PC-9 (cell line): Measurements from ENCODE around the gene FBXO47. TPM values are rescaled to one million over a fixed set of nuclear protein-coding genes. Genes with fewer than 3 reads are reported as not detected.
A peak's percentile ranks its signal among the peaks of the same experiment; 100 is the strongest.
"Not testable (repeated sequence)": the region's sequence is repeated elsewhere in the genome, so short reads cannot be mapped to it uniquely, and the experiment has no call there.

Experiments used
- BruUV-seq: library from RNA; stranded (reverse); fragments of 400-500 nt; replicated peaks from 2 replicates; lab custom pipeline; 2021; lab: Mats Ljungman, UMichigan
- CTCF ChIA-PET: fragments of 300-600 bp; sonication (Branson Sonifier 250); formaldehyde crosslinking; loops from one replicate; lab custom pipeline; 2022; ENCODE audit warnings: antibody characterized with exemption; lab: Charles Lee
- POLR2A ChIA-PET: fragments of 300-600 bp; sonication (Branson Sonifier 250); formaldehyde crosslinking; loops from one replicate; lab custom pipeline; 2022; ENCODE audit warnings: antibody characterized with exemption; ENCODE audit not compliant: unreplicated experiment; lab: Charles Lee
- DNase-seq, 2 experiments: peaks; one replicate each; pipeline versions ENCODE4 v3.0.0 to v3.0.0-alpha.2; 2015 to 2022; ENCODE audit warnings: mixed read lengths in 1 of 2
- H2AFZ ChIP-seq: fragments of 200-600 bp; sonication (generic); 2 replicates; pipeline ENCODE4 v1.8.1; 2017; ENCODE audit warnings: antibody characterized with exemption
- H3F3A ChIP-seq: fragments of 200-600 bp; sonication (generic); 2 replicates; pipeline ENCODE4 v1.8.1; 2017; ENCODE audit warnings: antibody characterized with exemption, mild to moderate bottlenecking, low read depth; ENCODE audit not compliant: insufficient read depth
- H3K27ac ChIP-seq: fragments of 200-600 bp; sonication (generic); 2 replicates; pipeline ENCODE4 v1.6.1; 2016; ENCODE audit warnings: mixed run types
- H3K27me3 ChIP-seq: fragments of 200-600 bp; sonication (generic); 2 replicates; pipeline ENCODE4 v1.6.1; 2016; ENCODE audit warnings: low read depth, mixed run types; ENCODE audit not compliant: insufficient read depth
- H3K36me3 ChIP-seq: fragments of 200-600 bp; sonication (generic); 2 replicates; pipeline ENCODE4 v1.6.1; 2016; ENCODE audit warnings: low read depth, mixed run types
- H3K4me1 ChIP-seq: fragments of 200-600 bp; sonication (generic); replicated peaks from 2 replicates; pipeline ENCODE4 v1.6.1; 2016; ENCODE audit warnings: mixed run types; ENCODE audit not compliant: insufficient read depth
- H3K4me2 ChIP-seq: fragments of 200-600 bp; sonication (generic); 2 replicates; pipeline ENCODE4 v1.6.1; 2017; ENCODE audit warnings: mixed run types
- H3K4me3 ChIP-seq: fragments of 200-600 bp; sonication (generic); 2 replicates; pipeline ENCODE4 v1.6.1; 2016; ENCODE audit warnings: mixed run types
- H3K79me2 ChIP-seq: fragments of 200-600 bp; sonication (generic); 2 replicates; pipeline ENCODE4 v1.6.1; 2017; ENCODE audit warnings: low read depth, mixed run types
- H3K9me2 ChIP-seq: fragments of 200-600 bp; sonication (generic); 2 replicates; pipeline ENCODE4 v1.8.1; 2017; ENCODE audit warnings: mild to moderate bottlenecking; ENCODE audit not compliant: insufficient read depth
- H3K9me3 ChIP-seq: fragments of 200-600 bp; sonication (generic); 2 replicates; pipeline ENCODE4 v1.8.1; 2016; ENCODE audit warnings: low read depth; ENCODE audit not compliant: insufficient read depth
- H4K20me1 ChIP-seq: fragments of 200-600 bp; sonication (generic); 2 replicates; pipeline ENCODE4 v1.8.1; 2017; ENCODE audit not compliant: insufficient read depth
- CTCF ChIP-seq: fragments of 200-600 bp; sonication (generic); conservative IDR thresholded peaks from 2 replicates; pipeline ENCODE4 v1.6.1; 2017; ENCODE audit warnings: mixed run types, antibody characterized with exemption, mild to moderate bottlenecking, moderate library complexity
- EZH2 ChIP-seq: fragments of 200-600 bp; sonication (generic); IDR thresholded peaks from 2 replicates; pipeline ENCODE4 v1.8.0; 2017; ENCODE audit warnings: antibody characterized with exemption, low read depth
- intact Hi-C: fragments of 100-400 bp; cut with micrococcal nuclease; formaldehyde crosslinking; loops from one replicate; pipeline ENCODE4 v1.10.0; 2022; ENCODE audit not compliant: unreplicated experiment
- total RNA-seq: library from RNA; stranded (reverse); gene quantifications from 2 replicates; pipeline ENCODE4 v1.2.3, GENCODE V29; 2021

Gene FBXO47
- total RNA-seq, 1 experiment from 2014 or later: not detected

- Histone ChIP-seq H3K4me2 (no peak overlapping the region), H3K9me3 (no peaks in the 10 kb centered on the region), H3K27me3 (no peaks in the 10 kb centered on the region), H3K36me3 (no peaks in the 10 kb centered on the region), H3K4me3 (no peak overlapping the region), H3F3A (0 out of 2 replicates have a peak, but pooled peaks cover 5% of the 10 kb centered on the region), H3K9me2 (no peaks in the 10 kb centered on the region), H3K27ac (no peak overlapping the region), H3K4me1 (peaks cover 13% of the 10 kb centered on the region), H4K20me1 (no peaks in the 10 kb centered on the region), H2AFZ (no peak overlapping the region), H3K79me2 (no peaks in the 10 kb centered on the region)
- ChIA-PET CTCF (no interaction called here), POLR2A (no interaction called here)
- TF ChIP-seq CTCF (no peak), EZH2 (no peak)
- intact Hi-C loops: loop anchor here (5.0 kb wide), 1 partner anchor 37 kb away; no protein-coding TSS in a partner anchor
- no peak for DNase-seq
- BruUV-seq: no TSS peak
These were observed 7.7 kb downstream of the FBXO47 start for GRCh38 chr17:38959508-38959907.

- CTCF ChIA-PET: interaction anchor here (0.5 to 0.6 kb wide), 2 partner anchors 276 to 527 kb away, joined by 3 to 10 read pairs; no protein-coding TSS in a partner anchor
- Histone ChIP-seq H3K36me3 (no peaks in the 10 kb centered on the region), H3K4me1 (peaks cover 13% of the 10 kb centered on the region), H3K27me3 (no peaks in the 10 kb centered on the region), H3F3A (0 out of 2 replicates have a peak, but pooled peaks cover 5% of the 10 kb centered on the region), H3K4me2 (peak overlapping the region; percentile 6; the same call in 1 of the 2 replicates), H2AFZ (no peak overlapping the region), H3K9me2 (no peaks in the 10 kb centered on the region), H3K79me2 (no peaks in the 10 kb centered on the region), H4K20me1 (no peaks in the 10 kb centered on the region), H3K9me3 (no peaks in the 10 kb centered on the region), H3K27ac (peak overlapping the region; percentile 28; the same call in 1 of the 2 replicates), H3K4me3 (no peak overlapping the region)
- intact Hi-C loops: loop anchor here (5.0 kb wide), 1 partner anchor 36 kb away; no protein-coding TSS in a partner anchor
- no TSS peak for BruUV-seq
- POLR2A ChIA-PET: interaction anchor here (0.6 to 0.9 kb wide), 3 partner anchors 58 to 619 kb away, joined by 3 to 8 read pairs (median 7); no protein-coding TSS in a partner anchor
- DNase-seq: peak; percentile 15 to 38
- no peak for TF ChIP-seq CTCF
- TF ChIP-seq EZH2: no peak
These were observed 8.4 kb downstream of the FBXO47 start for GRCh38 chr17:38958756-38959155.

- H3K79me2 ChIP-seq: no peaks in the 10 kb centered on the region
- no peak overlapping the region for H3K4me3 ChIP-seq
- ChIA-PET POLR2A (interaction anchor here (0.6 to 0.9 kb wide), 3 partner anchors 25 to 619 kb away, joined by 5 to 8 read pairs (median 7); no protein-coding TSS in a partner anchor), CTCF (interaction anchor here (0.5 to 1.1 kb wide), 4 partner anchors 36 to 527 kb away, joined by 3 to 10 read pairs (median 3); no protein-coding TSS in a partner anchor)
- H3K27ac ChIP-seq: no peak overlapping the region; the same call in 1 of the 2 replicates
- peak in 1 of 2 experiments; percentile 52 for DNase-seq
- TF ChIP-seq EZH2 (no peak), CTCF (no peak)
- intact Hi-C loops: loop anchor here (5.0 kb wide), 1 partner anchor 36 kb away; no protein-coding TSS in a partner anchor
- no peak overlapping the region for H2AFZ ChIP-seq
- H3K9me3 ChIP-seq: no peaks in the 10 kb centered on the region
- H3F3A ChIP-seq: 0 out of 2 replicates have a peak, but pooled peaks cover 5% of the 10 kb centered on the region
- no peak overlapping the region for H3K4me2 ChIP-seq
- no TSS peak for BruUV-seq
- no peaks in the 10 kb centered on the region for H3K36me3 ChIP-seq
- no peaks in the 10 kb centered on the region for H3K27me3 ChIP-seq
- no peaks in the 10 kb centered on the region for H4K20me1 ChIP-seq
- H3K9me2 ChIP-seq: no peaks in the 10 kb centered on the region
- peaks cover 13% of the 10 kb centered on the region for H3K4me1 ChIP-seq
These were observed 8.9 kb downstream of the FBXO47 start for GRCh38 chr17:38958326-38958725.

- H3K27me3 ChIP-seq, H3K4me3 ChIP-seq, BruUV-seq, H3K9me3 ChIP-seq, H3K27ac ChIP-seq, intact Hi-C loops, H3K9me2 ChIP-seq, CTCF ChIA-PET, DNase-seq, POLR2A ChIA-PET, H3K4me2 ChIP-seq, H3F3A ChIP-seq, H4K20me1 ChIP-seq, H3K36me3 ChIP-seq, H3K79me2 ChIP-seq, H2AFZ ChIP-seq: not testable (repeated sequence)
- H3K4me1 ChIP-seq: peaks cover 11% of the 10 kb centered on the region
These were observed 13.4 kb downstream of the FBXO47 start for GRCh38 chr17:38953800-38954199.
